K562 (cell line): Measurements from ENCODE around the gene EIPR1. TPM values are rescaled to one million over a fixed set of nuclear protein-coding genes. Genes with fewer than 3 reads are reported as not detected.

ENCODE experiments used
- BCLAF1 ChIP-seq, 2 experiments: fragments of 450-650 bp in 1 of 2; IDR thresholded peaks; 2 replicates each; pipeline ENCODE4 v1.6.1; 2011 to 2017; ENCODE audit warnings: low read depth in 2 of 2, antibody characterized with exemption in 1 of 2, borderline replicate concordance in 1 of 2, low read length in 1 of 2, mild to moderate bottlenecking in 1 of 2, mixed read lengths in 1 of 2; ENCODE audit not compliant: control insufficient read depth in 1 of 2
- CGGBP1 ChIP-seq: fragments of 250-450 bp; sonication (Bioruptor Pico); IDR thresholded peaks from 2 replicates; pipeline ENCODE4 v1.9.0; 2021; ENCODE audit warnings: mild to moderate bottlenecking
- CREB1 ChIP-seq, 2 experiments: sonication (generic) in 1 of 2; formaldehyde crosslinking in 1 of 2; IDR thresholded peaks; 2 replicates each; pipeline versions ENCODE4 v1.6.1 to v1.8.0; 2012 to 2022; ENCODE audit warnings: inconsistent platforms in 1 of 2, mild to moderate bottlenecking in 1 of 2, missing genetic modification reagents in 1 of 2, moderate library complexity in 1 of 2
- MAFF ChIP-seq: IDR thresholded peaks from 2 replicates; pipeline ENCODE4 v1.6.1; 2012; ENCODE audit warnings: low read length, improper control_type of control experiment
- MEF2A ChIP-seq: IDR thresholded peaks from 2 replicates; pipeline ENCODE4 v1.6.1; 2011; ENCODE audit warnings: low read depth, mild to moderate bottlenecking, low read length, moderate library complexity; ENCODE audit not compliant: control insufficient read depth
- NCOA4 ChIP-seq: fragments of 450-650 bp; IDR thresholded peaks from 2 replicates; pipeline ENCODE4 v1.6.1; 2018; ENCODE audit warnings: mild to moderate bottlenecking; ENCODE audit not compliant: partially characterized antibody
- RBM17 ChIP-seq: fragments of 200-400 bp; formaldehyde crosslinking; IDR thresholded peaks from 2 replicates; pipeline ENCODE4 v1.6.1; 2017; ENCODE audit warnings: low read depth, mild to moderate bottlenecking, low read length, borderline replicate concordance
- SRSF9 ChIP-seq: fragments of 200-400 bp; formaldehyde crosslinking; IDR thresholded peaks from 2 replicates; pipeline ENCODE4 v1.6.1; 2017; ENCODE audit warnings: low read depth, low read length, borderline replicate concordance
- ZBTB33 ChIP-seq: sonication (generic); formaldehyde crosslinking; IDR thresholded peaks from 2 replicates; pipeline ENCODE4 v1.8.1; 2023; ENCODE audit warnings: mild to moderate bottlenecking, missing genetic modification reagents
- ZNF274 ChIP-seq: IDR thresholded peaks from 2 replicates; pipeline ENCODE4 v1.6.1; 2011; ENCODE audit warnings: low read depth, mild to moderate bottlenecking, low read length, moderate library complexity, borderline replicate concordance
- ZNF518B ChIP-seq: fragments of 250-450 bp; sonication (Bioruptor Pico); IDR thresholded peaks from 2 replicates; pipeline ENCODE4 v1.5.0; 2021; ENCODE audit warnings: mild to moderate bottlenecking, moderate library complexity
- polyA plus RNA-seq, 8 experiments: library from polyadenylated mRNA; depleted of rRNA in 4 of 8; stranded (reverse) in 5 of 8; unstranded in 3 of 8; fragments of >200 nt; fragmentation: Nextera tagmentation in 2 of 8; fragmentation: Illumina TruSeq in 1 of 8; extraction: Ambion mirVana in 2 of 8; extraction: Trizol in 1 of 8; gene quantifications; 2 replicates each; pipeline versions ENCODE4 v1.2.1 to v1.2.3, GENCODE V29; 2011 to 2014; ENCODE audit warnings: inconsistent platforms in 1 of 8, missing spikeins in 1 of 8
- total RNA-seq, 7 experiments: library from RNA; depleted of rRNA in 6 of 7; stranded (reverse); fragments of >200 nt in 6 of 7; fragmentation: Illumina TruSeq in 2 of 7; extraction: Trizol in 2 of 7; gene quantifications; 2 replicates each; pipeline versions ENCODE4 v1.2.1 to v1.2.3, GENCODE V29; 2011 to 2021; ENCODE audit warnings: low replicate concordance in 1 of 7

Gene EIPR1
- total and polyA plus RNA-seq, 9 of the 15 experiments (the other 6 are each of a cell fraction or from before 2014, with no cell fraction given) = 19.9 to 54.4 (median 35.9) TPM

GRCh38 chr2:3289526-3289925 lies 88.1 kb downstream of the EIPR1 start (continued):
- TF ChIP-seq CREB1 (IDR thresholded peaks at IDR 0.05) (no peak), CREB1 (CRISPR knock-in tag; IDR thresholded peaks at IDR 0.05) (no peak), ZBTB33 (CRISPR knock-in tag) (no peak), SRSF9 (no peak), BCLAF1 (IDR thresholded peaks at IDR 0.05; ENCODE audit: borderline replicate concordance in 1 of 2, control insufficient read depth in 1 of 2, low read depth in 2 of 2, low read length in 1 of 2) (no peak), MEF2A (no peak), CGGBP1 (CRISPR knock-in tag) (no peak), MAFF (no peak), ZNF518B (CRISPR knock-in tag) (no peak), RBM17 (no peak), NCOA4 (no peak), ZNF274 (no peak)
- TF ChIP-seq, all 486 proteins: peak for 0
